ENCODE data around the gene TMEM132A. TPM values are rescaled to one million over a fixed set of nuclear protein-coding genes. Genes with fewer than 3 reads are reported as not detected.

Gene TMEM132A
- total and polyA plus RNA-seq, 2 of the 13 experiments (the other 11 are each of a cell fraction or from before 2014, with no cell fraction given): 11.1 to 32.9 TPM

GRCh38 chr11:60924110-60924905, at the start of gene TMEM132A (continued):
- TF ChIP-seq, protein P1, sequence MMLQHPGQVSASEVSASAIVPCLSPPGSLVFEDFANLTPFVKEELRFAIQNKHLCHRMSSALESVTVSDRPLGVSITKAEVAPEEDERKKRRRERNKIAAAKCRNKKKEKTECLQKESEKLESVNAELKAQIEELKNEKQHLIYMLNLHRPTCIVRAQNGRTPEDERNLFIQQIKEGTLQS (CRISPR knock-in tag; IDR thresholded peaks at IDR 0.05): no peak
- no peak for TF ChIP-seq CERS6 (CRISPR knock-in tag; IDR thresholded peaks at IDR 0.05)
- no peak for TF ChIP-seq SOX6 (IDR thresholded peaks at IDR 0.05)
- no peak; the same call in 1 of the 2 replicates for TF ChIP-seq SOX6 (CRISPR knock-in tag; IDR thresholded peaks at IDR 0.05)
- TF ChIP-seq ZNF569 (CRISPR knock-in tag; IDR thresholded peaks at IDR 0.05; ENCODE audit: borderline replicate concordance): no peak
- 0 out of 2 replicates have a peak, but pooled peaks have one; percentile 28 for TF ChIP-seq KLF12 (CRISPR knock-in tag; IDR thresholded peaks at IDR 0.05; ENCODE audit: borderline replicate concordance)
- no peak for TF ChIP-seq KDM5A (IDR thresholded peaks at IDR 0.05; ENCODE audit: borderline replicate concordance, low read length)
- TF ChIP-seq RELA (CRISPR knock-in tag; IDR thresholded peaks at IDR 0.05): no peak
- no peak for TF ChIP-seq NR2F2 (IDR thresholded peaks at IDR 0.05; ENCODE audit: borderline replicate concordance, low read depth)
- TF ChIP-seq ZNF251 (CRISPR knock-in tag; IDR thresholded peaks at IDR 0.05): no peak
- TF ChIP-seq ZNF780A (CRISPR knock-in tag; IDR thresholded peaks at IDR 0.05): no peak
- TF ChIP-seq ATM (IDR thresholded peaks at IDR 0.05; ENCODE audit: borderline replicate concordance): no peak
- TF ChIP-seq ZNF614 (CRISPR knock-in tag; IDR thresholded peaks at IDR 0.05; ENCODE audit: borderline replicate concordance): peak; percentile 31; the same call in 1 of the 2 replicates
- TF ChIP-seq, protein P2, sequence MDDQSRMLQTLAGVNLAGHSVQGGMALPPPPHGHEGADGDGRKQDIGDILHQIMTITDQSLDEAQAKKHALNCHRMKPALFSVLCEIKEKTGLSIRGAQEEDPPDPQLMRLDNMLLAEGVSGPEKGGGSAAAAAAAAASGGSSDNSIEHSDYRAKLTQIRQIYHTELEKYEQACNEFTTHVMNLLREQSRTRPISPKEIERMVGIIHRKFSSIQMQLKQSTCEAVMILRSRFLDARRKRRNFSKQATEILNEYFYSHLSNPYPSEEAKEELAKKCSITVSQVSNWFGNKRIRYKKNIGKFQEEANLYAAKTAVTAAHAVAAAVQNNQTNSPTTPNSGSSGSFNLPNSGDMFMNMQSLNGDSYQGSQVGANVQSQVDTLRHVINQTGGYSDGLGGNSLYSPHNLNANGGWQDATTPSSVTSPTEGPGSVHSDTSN (CRISPR knock-in tag; IDR thresholded peaks at IDR 0.05; ENCODE audit: borderline replicate concordance): no peak
- TF ChIP-seq POLR2G (IDR thresholded peaks at IDR 0.05; ENCODE audit: low read depth, low read length): peak; percentile 61; the same call in 1 of the 2 replicates
- TF ChIP-seq ZNF484 (CRISPR knock-in tag; IDR thresholded peaks at IDR 0.05; ENCODE audit: borderline replicate concordance, low read depth): no peak
- TF ChIP-seq, protein P3, sequence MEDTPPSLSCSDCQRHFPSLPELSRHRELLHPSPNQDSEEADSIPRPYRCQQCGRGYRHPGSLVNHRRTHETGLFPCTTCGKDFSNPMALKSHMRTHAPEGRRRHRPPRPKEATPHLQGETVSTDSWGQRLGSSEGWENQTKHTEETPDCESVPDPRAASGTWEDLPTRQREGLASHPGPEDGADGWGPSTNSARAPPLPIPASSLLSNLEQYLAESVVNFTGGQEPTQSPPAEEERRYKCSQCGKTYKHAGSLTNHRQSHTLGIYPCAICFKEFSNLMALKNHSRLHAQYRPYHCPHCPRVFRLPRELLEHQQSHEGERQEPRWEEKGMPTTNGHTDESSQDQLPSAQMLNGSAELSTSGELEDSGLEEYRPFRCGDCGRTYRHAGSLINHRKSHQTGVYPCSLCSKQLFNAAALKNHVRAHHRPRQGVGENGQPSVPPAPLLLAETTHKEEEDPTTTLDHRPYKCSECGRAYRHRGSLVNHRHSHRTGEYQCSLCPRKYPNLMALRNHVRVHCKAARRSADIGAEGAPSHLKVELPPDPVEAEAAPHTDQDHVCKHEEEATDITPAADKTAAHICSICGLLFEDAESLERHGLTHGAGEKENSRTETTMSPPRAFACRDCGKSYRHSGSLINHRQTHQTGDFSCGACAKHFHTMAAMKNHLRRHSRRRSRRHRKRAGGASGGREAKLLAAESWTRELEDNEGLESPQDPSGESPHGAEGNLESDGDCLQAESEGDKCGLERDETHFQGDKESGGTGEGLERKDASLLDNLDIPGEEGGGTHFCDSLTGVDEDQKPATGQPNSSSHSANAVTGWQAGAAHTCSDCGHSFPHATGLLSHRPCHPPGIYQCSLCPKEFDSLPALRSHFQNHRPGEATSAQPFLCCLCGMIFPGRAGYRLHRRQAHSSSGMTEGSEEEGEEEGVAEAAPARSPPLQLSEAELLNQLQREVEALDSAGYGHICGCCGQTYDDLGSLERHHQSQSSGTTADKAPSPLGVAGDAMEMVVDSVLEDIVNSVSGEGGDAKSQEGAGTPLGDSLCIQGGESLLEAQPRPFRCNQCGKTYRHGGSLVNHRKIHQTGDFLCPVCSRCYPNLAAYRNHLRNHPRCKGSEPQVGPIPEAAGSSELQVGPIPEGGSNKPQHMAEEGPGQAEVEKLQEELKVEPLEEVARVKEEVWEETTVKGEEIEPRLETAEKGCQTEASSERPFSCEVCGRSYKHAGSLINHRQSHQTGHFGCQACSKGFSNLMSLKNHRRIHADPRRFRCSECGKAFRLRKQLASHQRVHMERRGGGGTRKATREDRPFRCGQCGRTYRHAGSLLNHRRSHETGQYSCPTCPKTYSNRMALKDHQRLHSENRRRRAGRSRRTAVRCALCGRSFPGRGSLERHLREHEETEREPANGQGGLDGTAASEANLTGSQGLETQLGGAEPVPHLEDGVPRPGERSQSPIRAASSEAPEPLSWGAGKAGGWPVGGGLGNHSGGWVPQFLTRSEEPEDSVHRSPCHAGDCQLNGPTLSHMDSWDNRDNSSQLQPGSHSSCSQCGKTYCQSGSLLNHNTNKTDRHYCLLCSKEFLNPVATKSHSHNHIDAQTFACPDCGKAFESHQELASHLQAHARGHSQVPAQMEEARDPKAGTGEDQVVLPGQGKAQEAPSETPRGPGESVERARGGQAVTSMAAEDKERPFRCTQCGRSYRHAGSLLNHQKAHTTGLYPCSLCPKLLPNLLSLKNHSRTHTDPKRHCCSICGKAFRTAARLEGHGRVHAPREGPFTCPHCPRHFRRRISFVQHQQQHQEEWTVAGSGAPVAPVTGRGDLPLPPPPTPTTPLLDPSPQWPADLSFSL (CRISPR knock-in tag; IDR thresholded peaks at IDR 0.05): no peak
- TF ChIP-seq ZFP90 (CRISPR knock-in tag; IDR thresholded peaks at IDR 0.05; ENCODE audit: borderline replicate concordance): no peak
- no peak for TF ChIP-seq ZNF841 (CRISPR knock-in tag; IDR thresholded peaks at IDR 0.05; ENCODE audit: borderline replicate concordance)
- TF ChIP-seq ZNF749 (CRISPR knock-in tag; IDR thresholded peaks at IDR 0.05; ENCODE audit: borderline replicate concordance): no peak; the same call in 1 of the 2 replicates
- TF ChIP-seq TRIM24 (CRISPR knock-in tag; IDR thresholded peaks at IDR 0.05): no peak
